GM23338 (cell line): ENCODE measurements around the gene STKLD1.

Source experiments
- CREB1 ChIP-seq: fragments of 250-450 bp; sonication (Bioruptor Pico); IDR thresholded peaks from 2 replicates; pipeline ENCODE4 v1.5.0; 2020; ENCODE audit warnings: low read depth, mild to moderate bottlenecking, moderate library complexity
- EZH2 ChIP-seq: fragments of 200-600 bp; sonication (generic); IDR thresholded peaks from one replicate; pipeline ENCODE4 v1.8.0; 2017; ENCODE audit warnings: antibody characterized with exemption, mild to moderate bottlenecking, low read depth; ENCODE audit not compliant: unreplicated experiment
- EZH2phosphoT487 ChIP-seq: fragments of 200-600 bp; sonication (generic); IDR thresholded peaks from one replicate; pipeline ENCODE4 v1.8.1; 2018; ENCODE audit warnings: antibody characterized with exemption; ENCODE audit not compliant: unreplicated experiment
- JUNB ChIP-seq: IDR thresholded peaks from one replicate; pipeline ENCODE4 v1.6.1; 2016; ENCODE audit warnings: antibody characterized with exemption; ENCODE audit not compliant: unreplicated experiment
- POLR2AphosphoS5 ChIP-seq: IDR thresholded peaks from 2 replicates; pipeline ENCODE4 v1.6.1; 2016; ENCODE audit warnings: antibody characterized with exemption, low read depth
- STAT1 ChIP-seq: IDR thresholded peaks from one replicate; pipeline ENCODE4 v1.6.1; 2016; ENCODE audit warnings: antibody characterized with exemption; ENCODE audit not compliant: unreplicated experiment
- TF ChIP-seq, protein P1 (sequence below): IDR thresholded peaks from one replicate; pipeline ENCODE4 v1.6.1; 2018; ENCODE audit warnings: antibody characterized with exemption; ENCODE audit not compliant: unreplicated experiment
- TF ChIP-seq, protein P2 (sequence below), 2 experiments: fragments of 200-600 bp in 1 of 2; sonication (generic) in 1 of 2; conservative IDR thresholded peaks; 2 replicates each; pipeline versions ENCODE4 v1.5.1 to v1.6.1; 2016 to 2017; ENCODE audit warnings: antibody characterized with exemption in 2 of 2, low read depth in 2 of 2, mild to moderate bottlenecking in 2 of 2, moderate library complexity in 1 of 2

DNA sequence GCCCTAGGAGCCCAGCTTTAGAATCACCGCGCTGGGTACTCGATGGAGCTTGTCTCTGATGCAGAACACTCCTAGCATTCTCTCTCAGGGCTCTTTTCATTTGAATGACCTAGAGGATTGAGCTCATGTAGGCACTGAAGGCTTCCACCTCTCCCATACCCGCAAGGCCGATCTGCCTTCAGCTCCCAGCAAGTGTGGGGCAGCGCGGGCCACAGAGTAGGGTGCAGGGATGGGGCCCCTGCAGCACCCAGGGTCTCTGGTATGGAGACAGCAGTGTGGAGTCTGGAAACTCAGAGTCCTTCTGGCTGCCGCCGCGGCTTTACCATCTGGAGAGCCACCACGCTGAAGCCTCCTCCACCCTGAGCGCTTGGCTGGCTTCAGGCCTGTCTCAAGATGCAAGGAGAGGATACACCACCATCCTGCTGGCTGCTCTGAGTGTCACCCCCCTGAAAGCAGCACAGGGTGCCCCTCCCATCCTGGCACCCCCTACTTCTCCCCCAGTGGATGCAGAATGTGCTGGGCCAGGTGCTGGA lies 12.9 kb downstream of the STKLD1 start:
- TF ChIP-seq, protein P1, sequence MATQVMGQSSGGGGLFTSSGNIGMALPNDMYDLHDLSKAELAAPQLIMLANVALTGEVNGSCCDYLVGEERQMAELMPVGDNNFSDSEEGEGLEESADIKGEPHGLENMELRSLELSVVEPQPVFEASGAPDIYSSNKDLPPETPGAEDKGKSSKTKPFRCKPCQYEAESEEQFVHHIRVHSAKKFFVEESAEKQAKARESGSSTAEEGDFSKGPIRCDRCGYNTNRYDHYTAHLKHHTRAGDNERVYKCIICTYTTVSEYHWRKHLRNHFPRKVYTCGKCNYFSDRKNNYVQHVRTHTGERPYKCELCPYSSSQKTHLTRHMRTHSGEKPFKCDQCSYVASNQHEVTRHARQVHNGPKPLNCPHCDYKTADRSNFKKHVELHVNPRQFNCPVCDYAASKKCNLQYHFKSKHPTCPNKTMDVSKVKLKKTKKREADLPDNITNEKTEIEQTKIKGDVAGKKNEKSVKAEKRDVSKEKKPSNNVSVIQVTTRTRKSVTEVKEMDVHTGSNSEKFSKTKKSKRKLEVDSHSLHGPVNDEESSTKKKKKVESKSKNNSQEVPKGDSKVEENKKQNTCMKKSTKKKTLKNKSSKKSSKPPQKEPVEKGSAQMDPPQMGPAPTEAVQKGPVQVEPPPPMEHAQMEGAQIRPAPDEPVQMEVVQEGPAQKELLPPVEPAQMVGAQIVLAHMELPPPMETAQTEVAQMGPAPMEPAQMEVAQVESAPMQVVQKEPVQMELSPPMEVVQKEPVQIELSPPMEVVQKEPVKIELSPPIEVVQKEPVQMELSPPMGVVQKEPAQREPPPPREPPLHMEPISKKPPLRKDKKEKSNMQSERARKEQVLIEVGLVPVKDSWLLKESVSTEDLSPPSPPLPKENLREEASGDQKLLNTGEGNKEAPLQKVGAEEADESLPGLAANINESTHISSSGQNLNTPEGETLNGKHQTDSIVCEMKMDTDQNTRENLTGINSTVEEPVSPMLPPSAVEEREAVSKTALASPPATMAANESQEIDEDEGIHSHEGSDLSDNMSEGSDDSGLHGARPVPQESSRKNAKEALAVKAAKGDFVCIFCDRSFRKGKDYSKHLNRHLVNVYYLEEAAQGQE: no peak
- TF ChIP-seq, protein P2, sequence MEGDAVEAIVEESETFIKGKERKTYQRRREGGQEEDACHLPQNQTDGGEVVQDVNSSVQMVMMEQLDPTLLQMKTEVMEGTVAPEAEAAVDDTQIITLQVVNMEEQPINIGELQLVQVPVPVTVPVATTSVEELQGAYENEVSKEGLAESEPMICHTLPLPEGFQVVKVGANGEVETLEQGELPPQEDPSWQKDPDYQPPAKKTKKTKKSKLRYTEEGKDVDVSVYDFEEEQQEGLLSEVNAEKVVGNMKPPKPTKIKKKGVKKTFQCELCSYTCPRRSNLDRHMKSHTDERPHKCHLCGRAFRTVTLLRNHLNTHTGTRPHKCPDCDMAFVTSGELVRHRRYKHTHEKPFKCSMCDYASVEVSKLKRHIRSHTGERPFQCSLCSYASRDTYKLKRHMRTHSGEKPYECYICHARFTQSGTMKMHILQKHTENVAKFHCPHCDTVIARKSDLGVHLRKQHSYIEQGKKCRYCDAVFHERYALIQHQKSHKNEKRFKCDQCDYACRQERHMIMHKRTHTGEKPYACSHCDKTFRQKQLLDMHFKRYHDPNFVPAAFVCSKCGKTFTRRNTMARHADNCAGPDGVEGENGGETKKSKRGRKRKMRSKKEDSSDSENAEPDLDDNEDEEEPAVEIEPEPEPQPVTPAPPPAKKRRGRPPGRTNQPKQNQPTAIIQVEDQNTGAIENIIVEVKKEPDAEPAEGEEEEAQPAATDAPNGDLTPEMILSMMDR (conservative IDR thresholded peaks at IDR 0.05; ENCODE audit: low read depth in 2 of 2): no peak
- TF ChIP-seq POLR2AphosphoS5 (no peak), EZH2phosphoT487 (no peak), EZH2 (no peak), STAT1 (no peak), CREB1 (CRISPR knock-in tag) (no peak), JUNB (no peak)
